ENCODE data around the gene AGXT. TPM values are rescaled to one million over a fixed set of nuclear protein-coding genes. Genes with fewer than 3 reads are reported as not detected.

Gene AGXT
- total RNA-seq, 1 experiment from 2014 or later = 0.34 TPM

- TF ChIP-seq MAX (IDR thresholded peaks at IDR 0.05) (no peak; the same call in 1 of the 2 replicates), CEBPB (IDR thresholded peaks at IDR 0.05; ENCODE audit: low read depth) (no peak), EZH2 (IDR thresholded peaks at IDR 0.05) (no peak), EGR1 (IDR thresholded peaks at IDR 0.05; ENCODE audit: low read depth) (no peak; the same call in 1 of the 2 replicates)
Measured at GRCh38 chr2:240895656-240896388, 27.2 kb downstream of the AGXT start, which contains the start of gene MAB21L4 (continued).

- no peak overlapping the region for H3K27ac ChIP-seq (ENCODE audit: low read depth, low read length)
- POLR2A ChIA-PET = no interaction called here
Measured at GRCh38 chr2:240896394-240896793, 27.8 kb downstream of the AGXT start.

More at GRCh38 chr2:240896394-240896793, 27.8 kb downstream of the AGXT start:
- peak overlapping the region; percentile 75 for H3K4me2 ChIP-seq (ENCODE audit: low read length)
- intact Hi-C loops (cut with micrococcal nuclease) = no loop called here
- H3K9me2 ChIP-seq (ENCODE audit: insufficient read depth) = no peaks in the 10 kb centered on the region
- CTCF ChIA-PET = interaction anchor here (1.3 kb wide), 1 partner anchor 18 kb away, joined by 4 read pairs; no protein-coding TSS in a partner anchor
- H3K9me3 ChIP-seq (ENCODE audit: control insufficient read depth in 1 of 2, insufficient read depth in 1 of 2, low read depth in 1 of 2, low read length in 2 of 2) = no peaks in the 10 kb centered on the region
- RAD21 ChIA-PET (ENCODE audit: low non-redundant PET in 1 of 2, low total read pairs in 2 of 2, uncharacterized antibody in 2 of 2, unreplicated experiment in 2 of 2) = no interaction called here
- H3K4me3 ChIP-seq (replicated peaks in 1 of 2; ENCODE audit: low read depth in 1 of 2, low read length in 2 of 2) = peak overlapping the region in 1 of 2 experiments; percentile 7; a peak in 1 of 4 replicates
- no peaks in the 10 kb centered on the region for H4K20me1 ChIP-seq (ENCODE audit: insufficient read depth)
- peaks cover 34 to 60% of the 10 kb centered on the region in 2 experiments for H3K4me1 ChIP-seq (ENCODE audit: control insufficient read depth in 1 of 2, insufficient read depth in 2 of 2, low read length in 2 of 2)
- no peak overlapping the region for H2AFZ ChIP-seq (ENCODE audit: low read depth, low read length, poor library complexity, severe bottlenecking)
- peaks cover 13% of the 10 kb centered on the region; the same call in 1 of the 2 replicates for H3K27me3 ChIP-seq (ENCODE audit: insufficient read depth, low read length)
- TF ChIP-seq CBX3 (IDR thresholded peaks at IDR 0.05; ENCODE audit: low read depth) (no peak), JUND (IDR thresholded peaks at IDR 0.05) (no peak), CEBPB (IDR thresholded peaks at IDR 0.05; ENCODE audit: low read depth) (no peak), ATF3 (IDR thresholded peaks at IDR 0.05) (no peak), REST (IDR thresholded peaks at IDR 0.05; ENCODE audit: low read depth) (no peak), ZBTB33 (IDR thresholded peaks at IDR 0.05; ENCODE audit: extremely low read depth, insufficient replicate concordance, low read length) (no peak), RAD21 (IDR thresholded peaks at IDR 0.05; ENCODE audit: low read depth) (no peak), EGR1 (IDR thresholded peaks at IDR 0.05; ENCODE audit: low read depth) (no peak), ZNF274 (IDR thresholded peaks at IDR 0.05; ENCODE audit: low read depth, low read length) (no peak), SRF (IDR thresholded peaks at IDR 0.05; ENCODE audit: low read depth) (no peak), TCF7L2 (IDR thresholded peaks at IDR 0.05; ENCODE audit: borderline replicate concordance, extremely low read depth, insufficient read depth, insufficient read length) (no peak), YY1 (IDR thresholded peaks at IDR 0.05; ENCODE audit: extremely low read depth, insufficient replicate concordance, low read depth, low read length) (no peak), POLR2AphosphoS5 (IDR thresholded peaks at IDR 0.05; ENCODE audit: low read depth, low read length) (no peak), ELF1 (IDR thresholded peaks at IDR 0.05; ENCODE audit: borderline replicate concordance, low read depth) (no peak), SP1 (IDR thresholded peaks at IDR 0.05; ENCODE audit: low read depth) (no peak), MAX (IDR thresholded peaks at IDR 0.05) (no peak), ZFX (IDR thresholded peaks at IDR 0.05) (no peak)
- no TSS peak for BruUV-seq (replicated peaks)
- peak; percentile 10; the same call in 1 of the 2 replicates for ATAC-seq
- no peaks in the 10 kb centered on the region for H3K36me3 ChIP-seq (ENCODE audit: control insufficient read depth in 1 of 2, insufficient read depth in 2 of 2, low read length in 2 of 2)
- peak overlapping the region; percentile 18; the same call in 1 of the 2 replicates for H3K9ac ChIP-seq (ENCODE audit: low read length)
- no peak for DNase-seq (ENCODE audit: low read depth, low spot score)
- no peaks in the 10 kb centered on the region for H3K79me2 ChIP-seq (ENCODE audit: insufficient read depth, low read length)
